GM21526 (cell line): ENCODE data around the gene RCBTB2.
"Not testable (repeated sequence)": the region's sequence is repeated elsewhere in the genome, so short reads cannot be mapped to it uniquely, and the experiment has no call there.

Experiments used
- ATAC-seq: cut with Tn5 transposase; IDR thresholded peaks from one replicate; pipeline ENCODE4 v1.9.1; 2021; ENCODE audit warnings: moderate library complexity; ENCODE audit not compliant: unreplicated experiment, low FRiP score

Gene RCBTB2

GRCh38 chr13:48532506-48533499, at the start of gene RCBTB2:
Gene RCBTB2, minus strand, starts transcription at chr13:48533080. Its CDS starts 11,141 bp downstream, at chr13:48521939.
- peak; percentile 77 for ATAC-seq

- ATAC-seq = no peak
These were observed 49.2 kb upstream of the RCBTB2 start for GRCh38 chr13:48582084-48582483.

DNA sequence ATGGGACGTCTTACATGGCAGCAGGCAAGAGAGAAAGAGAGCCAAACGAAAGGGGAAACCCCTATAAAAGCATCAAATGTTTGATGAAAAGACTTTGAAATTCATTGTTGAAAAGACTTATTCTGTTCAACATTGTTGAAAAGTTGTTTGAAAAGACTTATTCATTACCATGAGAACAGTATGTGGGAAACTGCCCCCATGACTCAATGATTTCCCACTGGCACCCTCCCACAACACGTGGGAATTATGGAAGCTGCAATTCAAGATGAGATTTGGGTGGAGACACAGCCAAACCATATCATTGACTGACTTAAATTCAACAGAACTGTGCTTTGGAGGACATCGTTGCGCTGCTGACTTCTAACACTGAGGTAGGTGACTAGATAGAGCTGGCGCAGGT, 48.0 kb upstream of the RCBTB2 start:
- ATAC-seq = no peak

DNA sequence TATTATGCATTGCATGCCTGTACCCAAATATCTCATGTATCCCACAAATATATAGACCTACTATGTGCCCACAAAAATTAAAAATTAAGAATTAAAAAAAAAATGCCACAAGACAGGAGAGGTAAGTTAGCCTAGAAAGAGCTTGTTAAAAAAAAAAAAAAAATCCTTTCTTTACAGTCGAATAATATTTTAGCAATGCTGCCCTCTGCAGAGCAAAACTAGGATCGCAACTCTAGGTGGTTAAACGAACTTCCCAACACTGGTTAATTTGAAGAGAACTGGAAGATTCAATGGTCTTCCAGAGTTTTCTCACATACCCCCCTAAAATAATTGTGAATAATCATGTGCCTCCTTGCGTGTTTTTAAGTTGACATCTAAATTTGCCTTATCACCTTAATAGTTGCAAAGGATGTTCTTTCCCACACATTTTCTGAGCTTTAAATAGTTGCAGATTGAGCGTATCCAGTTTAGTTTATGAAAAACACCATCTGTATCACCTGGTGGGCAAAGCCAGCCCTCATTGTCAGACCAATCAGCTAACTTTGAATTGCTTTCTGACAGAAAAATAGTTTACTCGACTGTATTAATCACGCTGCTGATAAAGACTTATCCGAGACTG, 47.4 kb upstream of the RCBTB2 start:
- no peak for ATAC-seq

DNA sequence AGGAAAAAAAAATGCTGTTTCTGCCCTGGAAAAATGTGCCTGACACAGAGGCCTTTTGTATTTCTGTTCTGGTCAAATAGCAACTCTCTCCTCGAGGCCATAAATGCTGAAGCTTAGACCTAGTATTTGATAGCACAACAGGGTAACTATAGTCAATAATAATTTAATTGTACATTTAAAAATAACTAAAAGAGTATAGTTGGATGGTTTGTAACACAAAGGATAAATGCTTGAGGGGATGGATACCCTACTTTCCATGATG, 47.0 kb upstream of the RCBTB2 start:
- ATAC-seq = not testable (repeated sequence)

DNA sequence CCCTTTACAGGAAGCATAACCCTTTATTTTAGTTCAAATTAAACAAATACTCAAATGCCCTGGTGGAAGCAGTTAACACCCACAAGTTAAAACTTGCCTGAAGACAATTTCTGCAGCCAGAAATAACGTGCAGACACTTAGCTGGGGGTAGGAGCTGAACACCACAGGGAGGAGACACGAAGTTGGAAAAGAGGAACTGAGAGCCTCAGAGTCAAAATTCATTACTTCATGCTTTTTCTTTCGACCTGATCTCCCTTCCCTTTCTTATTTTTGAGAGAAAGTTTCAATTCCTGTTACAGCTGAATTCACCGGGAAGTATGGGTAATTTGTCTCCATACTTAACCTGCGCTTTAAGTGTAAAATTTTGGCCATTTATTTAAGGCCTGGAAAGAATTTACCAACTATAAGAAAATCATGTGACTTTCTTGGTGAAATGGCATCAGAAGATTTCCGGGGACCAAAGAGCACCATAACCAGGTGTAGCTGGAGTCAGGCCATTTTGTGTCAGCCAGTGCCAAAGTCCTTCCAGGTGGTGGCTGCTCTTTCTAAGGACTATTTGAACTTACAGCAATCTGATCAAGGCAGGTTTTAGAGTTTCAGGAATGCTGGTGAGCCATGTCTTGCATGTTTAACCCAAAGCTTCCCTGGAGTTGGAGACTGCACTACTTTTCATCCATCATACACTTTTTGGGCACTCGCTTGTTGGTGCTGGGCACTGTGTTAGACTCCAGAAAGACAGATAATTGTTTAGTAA, 46.5 kb upstream of the RCBTB2 start:
- peak; percentile 86 for ATAC-seq

DNA sequence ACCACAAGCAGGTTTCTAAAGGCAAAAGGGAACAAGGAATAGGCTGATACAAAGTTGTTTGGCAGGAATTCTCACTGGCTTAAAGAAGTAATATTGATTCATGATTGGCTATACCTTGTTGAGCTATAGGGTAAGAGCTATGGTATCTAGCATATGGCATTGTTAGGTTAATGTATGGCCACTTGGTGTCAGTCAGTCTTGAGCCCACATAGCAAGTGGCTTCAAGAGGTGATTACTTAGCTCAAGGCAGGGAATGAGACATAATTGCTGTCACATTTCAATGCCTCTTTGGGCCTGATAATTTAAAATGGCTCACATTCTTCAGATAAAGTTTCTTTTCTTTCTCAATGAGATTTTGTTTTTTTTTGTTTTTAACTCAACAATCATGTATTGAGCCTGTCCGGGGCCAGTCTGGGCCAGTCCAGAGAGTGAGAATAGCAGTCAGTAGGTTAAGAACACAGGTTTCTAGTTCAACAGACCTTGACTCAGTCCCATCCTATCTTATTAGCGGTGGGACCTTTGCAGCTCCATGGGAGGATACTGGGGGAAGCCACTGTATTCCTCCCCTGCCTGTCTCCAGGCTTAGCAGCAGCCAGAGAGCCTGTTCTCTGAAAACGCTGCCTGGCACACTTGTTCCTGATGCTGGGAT, 45.8 kb upstream of the RCBTB2 start:
- peak; percentile 43 for ATAC-seq

DNA sequence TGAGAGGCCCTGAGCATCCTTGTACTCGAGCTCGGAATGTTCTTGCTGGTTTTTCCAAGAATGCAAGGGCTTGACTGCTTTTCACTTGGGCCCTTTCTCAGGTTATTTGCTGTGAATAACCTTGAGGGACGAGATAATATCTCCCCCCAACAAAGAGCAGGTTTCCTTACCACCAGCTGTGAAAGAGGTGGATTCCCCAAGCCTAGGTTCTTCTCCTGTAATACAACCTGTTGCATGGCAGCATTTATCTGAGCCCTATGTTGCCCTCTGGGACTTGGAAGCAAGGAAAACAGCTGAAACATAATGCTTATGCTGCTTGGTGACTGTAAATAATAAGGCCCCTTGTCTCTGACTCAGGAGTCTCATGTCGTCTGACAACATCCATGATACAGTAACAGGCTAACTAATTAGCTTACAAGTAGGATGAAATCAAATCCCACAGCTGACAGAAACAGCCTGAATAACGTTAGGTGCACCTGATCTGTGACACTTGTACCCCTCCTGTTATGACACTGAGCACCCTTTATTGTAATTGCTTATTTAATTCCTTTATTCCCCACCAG, 43.6 kb upstream of the RCBTB2 start:
- no peak for ATAC-seq

- no peak for ATAC-seq
These were observed 42.2 kb upstream of the RCBTB2 start for GRCh38 chr13:48575031-48575430.

DNA sequence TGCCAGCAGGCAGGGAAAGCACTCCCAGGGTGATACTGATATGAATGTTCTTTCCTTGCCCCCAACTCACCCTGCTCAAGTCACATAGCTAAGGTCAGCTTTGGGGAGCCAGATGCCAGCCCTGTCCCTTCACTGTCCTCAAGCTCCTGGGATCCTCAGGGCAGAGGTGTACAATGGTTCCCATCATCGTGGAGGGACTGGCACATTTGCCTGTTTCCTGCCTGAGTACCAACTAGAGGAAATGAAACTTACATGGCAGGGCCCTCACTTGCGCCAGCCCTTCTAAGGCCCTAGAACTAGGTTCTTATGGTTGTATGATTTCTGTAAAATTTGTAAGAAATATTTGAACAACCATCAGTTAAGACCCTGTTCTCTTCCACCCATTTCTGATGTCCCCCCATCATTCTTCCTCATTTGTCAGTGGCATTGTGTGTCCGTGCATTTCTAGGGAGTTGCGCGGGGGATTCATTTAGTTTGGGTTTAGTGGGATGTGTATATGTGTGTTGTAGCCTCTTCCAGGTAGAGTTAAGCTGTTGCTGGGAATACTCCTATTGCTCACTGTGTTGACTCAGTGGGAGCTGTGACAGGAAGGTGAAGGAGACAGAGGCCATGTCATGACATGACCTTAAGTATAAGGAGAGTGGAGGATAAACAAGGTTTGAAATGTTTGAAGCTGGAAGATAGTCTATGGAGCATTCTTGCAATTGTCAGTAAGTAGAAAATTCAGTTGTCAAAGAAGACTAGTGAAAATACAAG, 41.3 kb upstream of the RCBTB2 start:
- no peak for ATAC-seq

- no peak for ATAC-seq
These were observed 40.5 kb upstream of the RCBTB2 start for GRCh38 chr13:48573213-48574007.

DNA sequence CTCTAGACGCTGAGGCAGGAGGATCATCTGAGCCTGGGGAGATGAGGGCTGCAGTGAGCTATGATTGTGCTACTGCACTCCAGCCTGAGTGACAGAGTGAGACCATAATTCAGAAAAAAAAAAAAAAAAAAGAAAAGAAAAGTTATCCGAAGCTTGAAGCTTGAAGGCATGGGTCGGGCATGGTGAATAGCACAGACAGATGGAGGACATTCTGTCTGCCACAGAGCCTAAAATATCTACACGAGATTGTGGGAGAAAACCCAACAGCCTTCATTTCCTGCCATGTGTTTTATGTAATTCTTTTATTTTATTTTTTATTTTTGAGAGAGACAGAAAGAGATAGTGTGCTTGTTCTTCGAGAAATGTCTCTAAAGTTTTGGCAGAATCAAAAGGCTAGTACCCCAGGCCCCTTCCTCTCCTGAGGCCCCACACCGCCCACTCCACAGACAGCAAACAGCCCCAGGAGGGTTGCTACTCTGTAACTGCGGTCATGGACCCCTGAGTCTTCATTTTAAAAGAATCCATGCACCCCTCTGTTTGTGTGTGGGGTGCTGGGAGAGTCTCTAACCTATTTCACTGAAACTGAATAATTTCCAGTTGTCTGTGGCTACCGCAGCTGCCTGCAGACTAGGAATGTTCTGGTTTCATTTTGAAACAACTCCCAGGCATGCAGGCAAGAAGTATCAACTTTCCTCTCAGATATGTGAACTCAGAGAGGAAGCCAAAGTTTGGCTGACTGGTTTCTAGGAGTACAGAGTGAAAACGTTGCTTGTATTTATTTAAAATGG, 38.4 kb upstream of the RCBTB2 start:
- ATAC-seq = no peak

DNA sequence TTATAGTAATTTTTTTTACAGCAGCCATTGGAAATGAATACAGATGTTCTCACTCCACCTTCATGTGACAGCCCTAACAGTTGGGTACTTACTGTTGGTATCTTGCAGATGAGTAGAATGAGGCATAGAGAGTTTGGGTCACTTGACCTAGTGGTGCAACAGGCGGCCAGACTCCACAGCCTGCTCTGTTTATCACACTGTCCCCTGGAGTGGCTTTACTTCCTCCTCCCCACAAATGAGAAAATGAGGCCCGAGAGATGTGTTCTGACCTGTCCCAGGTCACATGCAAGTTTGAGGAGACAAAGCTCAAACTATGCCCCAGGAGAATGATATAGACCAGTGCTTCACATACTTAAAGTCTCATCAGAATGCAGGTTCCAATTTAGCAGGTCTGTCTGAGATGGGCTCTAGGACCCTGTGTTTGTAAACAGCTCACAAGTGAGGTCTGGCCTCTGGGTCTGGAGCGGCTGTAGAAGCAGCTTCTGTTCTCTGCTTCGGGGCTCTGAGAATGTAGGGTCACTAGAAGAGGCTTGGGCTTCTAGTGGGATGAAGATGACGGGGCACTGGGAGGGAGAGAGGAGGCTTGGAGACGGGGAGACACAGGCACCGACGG, 37.4 kb upstream of the RCBTB2 start:
- no peak for ATAC-seq

DNA sequence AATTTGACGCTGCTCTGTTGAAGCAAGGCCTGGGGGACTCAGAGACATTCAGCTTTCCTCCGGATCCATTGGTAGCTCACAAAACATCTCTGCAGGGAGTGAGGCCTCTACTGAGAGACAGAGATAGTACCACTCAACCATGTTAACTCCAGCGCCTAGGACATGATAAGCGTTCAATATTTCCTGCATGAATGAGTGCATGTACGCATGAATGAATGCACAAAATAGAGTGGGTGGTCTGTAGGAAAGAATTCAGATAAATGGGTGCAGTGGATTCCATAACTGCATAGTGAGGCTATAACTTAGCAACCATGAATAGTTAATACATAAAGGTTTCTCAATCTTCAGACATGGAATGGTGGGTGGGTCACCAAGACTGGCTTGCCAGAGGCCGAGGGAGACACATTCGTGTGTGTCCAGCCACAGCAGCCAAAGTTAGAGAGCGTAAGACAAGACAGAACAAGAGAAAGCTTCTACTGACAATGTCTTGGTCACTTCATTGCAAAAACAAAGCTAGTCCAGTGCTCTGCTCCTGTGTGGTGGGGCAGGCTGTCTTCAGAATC, 36.3 kb upstream of the RCBTB2 start:
- ATAC-seq = no peak

DNA sequence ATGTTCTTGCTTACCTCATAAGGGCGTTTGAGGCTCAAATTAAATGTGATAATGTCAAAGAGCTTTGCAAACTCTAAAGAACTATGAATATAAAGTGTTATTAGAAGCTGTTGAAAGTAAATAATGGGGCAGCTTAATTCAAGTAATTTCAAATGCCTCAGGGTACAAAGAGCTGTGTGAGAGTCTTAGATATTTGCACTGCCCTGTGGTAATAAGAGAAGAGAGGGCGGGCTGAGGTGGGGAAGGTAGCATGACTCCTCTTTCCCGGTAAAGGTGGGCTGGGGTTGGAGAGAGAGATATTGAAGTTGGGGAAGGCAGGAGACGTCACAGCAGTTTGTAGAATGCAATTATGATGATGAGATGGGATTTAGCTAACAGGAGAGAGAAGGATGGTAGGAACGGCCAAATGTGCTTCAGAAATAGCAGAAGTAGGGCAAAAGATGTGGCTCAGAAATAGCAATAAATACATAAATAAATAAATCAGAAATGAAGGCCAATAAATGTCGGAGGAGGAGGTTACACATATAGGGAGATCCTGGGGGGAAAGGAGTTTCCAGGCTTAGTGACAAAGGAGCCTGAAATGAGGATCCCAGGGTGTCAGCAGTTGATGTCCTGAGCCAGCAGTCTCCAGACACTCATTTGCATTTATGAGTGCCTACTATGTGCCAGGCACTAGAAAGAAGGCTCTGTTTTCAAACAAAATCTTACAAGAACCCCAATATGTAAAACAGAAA, 35.7 kb upstream of the RCBTB2 start:
- ATAC-seq = no peak

GRCh38 chr13:48567515-48568369, 34.9 kb upstream of the RCBTB2 start:
- ATAC-seq = no peak
